HEK293T (cell line): ENCODE measurements around the gene DVL1.

Experiments
- BHLHE40 ChIP-seq: fragments of 450-650 bp; IDR thresholded peaks from 2 replicates; pipeline ENCODE4 v1.6.1; 2016; ENCODE audit warnings: mild to moderate bottlenecking, moderate library complexity, borderline replicate concordance
- FOXK2 ChIP-seq: fragments of 450-650 bp; IDR thresholded peaks from 2 replicates; pipeline ENCODE4 v1.6.1; 2016; ENCODE audit warnings: mild to moderate bottlenecking
- FOXM1 ChIP-seq: fragments of 450-650 bp; IDR thresholded peaks from 2 replicates; pipeline ENCODE4 v1.6.1; 2017; ENCODE audit warnings: mild to moderate bottlenecking, borderline replicate concordance
- HDGF ChIP-seq: fragments of 450-650 bp; IDR thresholded peaks from 2 replicates; pipeline ENCODE4 v1.6.1; 2017; ENCODE audit warnings: antibody characterized with exemption, borderline replicate concordance
- L3MBTL2 ChIP-seq: fragments of 450-650 bp; conservative IDR thresholded peaks from 2 replicates; pipeline ENCODE4 v1.6.1; 2016; ENCODE audit warnings: mild to moderate bottlenecking
- PKNOX1 ChIP-seq: fragments of 450-650 bp; IDR thresholded peaks from 2 replicates; pipeline ENCODE4 v1.6.1; 2016
- SP1 ChIP-seq: fragments of 450-650 bp; IDR thresholded peaks from 2 replicates; pipeline ENCODE4 v1.6.1; 2017
- SUZ12 ChIP-seq: fragments of 450-650 bp; IDR thresholded peaks from 2 replicates; pipeline ENCODE4 v1.6.1; 2016; ENCODE audit warnings: mild to moderate bottlenecking

DNA sequence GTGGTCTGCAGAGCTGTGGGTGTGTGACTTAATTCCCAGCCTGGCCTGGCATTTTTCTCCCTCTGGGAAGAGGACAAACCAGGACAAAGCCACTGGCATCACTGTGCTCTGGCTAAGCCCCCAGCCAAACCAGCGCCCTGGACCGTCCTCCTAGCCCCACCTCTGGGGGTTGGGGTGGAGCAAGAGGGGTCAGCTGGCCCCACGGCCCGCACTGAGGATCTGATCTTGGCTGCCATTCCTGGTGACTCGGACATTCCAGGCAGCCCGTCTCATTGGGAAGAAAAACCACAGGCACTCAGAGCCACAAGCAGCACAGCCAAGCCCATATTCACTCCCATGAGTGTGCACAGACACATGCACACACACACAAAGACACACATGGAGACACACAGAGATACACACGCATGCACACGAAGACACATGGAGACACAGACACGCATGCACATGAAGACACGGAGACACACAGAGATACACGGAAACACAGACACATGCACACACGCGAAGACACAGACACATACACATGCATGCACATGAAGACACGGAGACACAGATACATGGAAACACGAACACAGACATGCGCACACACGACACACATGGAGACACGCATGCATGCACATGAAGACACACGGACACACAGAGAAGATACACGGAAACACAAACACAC is 11.4 kb upstream of the DVL1 start:
- TF ChIP-seq BHLHE40 (no peak), SP1 (no peak), SUZ12 (no peak), FOXM1 (no peak), FOXK2 (no peak), HDGF (no peak), L3MBTL2 (no peak), PKNOX1 (no peak)
